GM21619 (cell line): ENCODE results near the gene DPM3.
"Not testable (repeated sequence)": the region's sequence is repeated elsewhere in the genome, so short reads cannot be mapped to it uniquely, and the experiment has no call there.

ENCODE experiments used
- ATAC-seq: cut with Tn5 transposase; IDR thresholded peaks from one replicate; pipeline ENCODE4 v1.9.1; 2021; ENCODE audit not compliant: unreplicated experiment

Gene DPM3

DNA sequence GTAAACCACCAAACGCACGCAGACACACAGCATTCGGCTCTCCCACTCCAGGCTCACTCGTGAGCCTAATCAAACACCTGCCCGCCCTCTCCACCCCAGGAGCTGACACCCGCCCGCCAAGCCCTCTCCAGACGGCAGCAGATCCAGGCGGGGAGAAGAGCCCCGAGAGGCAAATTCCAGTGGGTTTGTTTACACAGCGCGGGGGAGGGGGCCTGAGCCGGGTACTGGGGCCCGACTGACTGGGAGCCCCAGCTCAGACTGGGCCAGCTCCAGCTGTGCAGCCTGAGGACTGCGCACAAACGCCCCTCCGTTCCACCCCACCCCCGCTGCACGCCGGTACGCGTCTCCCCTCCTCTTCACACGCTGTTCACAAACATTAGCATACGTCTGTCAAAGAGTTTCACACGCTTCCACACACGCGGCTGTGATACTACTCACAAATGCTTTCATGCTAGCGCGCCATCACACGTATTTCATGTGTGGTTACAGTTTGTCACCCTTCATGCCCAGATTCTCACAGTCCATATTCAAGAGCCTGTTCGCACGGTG lies 13.7 kb downstream of the DPM3 start:
- no peak for ATAC-seq

DNA sequence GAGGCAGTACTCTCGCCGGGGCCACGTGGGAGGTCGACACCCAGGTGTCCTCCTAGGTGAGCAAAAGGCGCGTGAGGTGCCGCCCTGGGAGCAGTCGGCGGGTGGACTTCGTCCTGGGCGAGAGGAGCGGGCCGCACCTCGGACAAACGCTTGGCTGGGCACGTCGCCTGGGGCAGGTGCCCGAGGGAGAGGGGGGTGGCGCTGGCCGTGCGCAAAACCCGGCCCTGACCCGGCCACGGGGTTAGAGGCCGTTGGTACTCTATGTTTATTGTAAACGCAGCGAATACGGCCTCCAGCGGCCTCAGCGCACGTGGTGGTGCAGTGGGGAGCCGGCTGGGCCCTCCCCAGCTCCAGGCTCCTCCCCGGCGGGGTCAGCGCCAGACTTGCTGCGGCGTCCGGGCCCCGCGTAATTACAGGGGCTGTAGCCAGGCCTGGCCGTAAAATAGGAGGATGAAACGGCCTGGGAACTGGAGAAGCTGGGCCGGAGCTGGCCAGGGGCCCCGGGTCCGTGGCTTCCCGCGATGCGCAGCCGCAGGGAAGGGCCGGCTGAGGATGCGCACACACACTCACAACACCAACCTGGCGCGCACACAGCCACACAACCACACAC lies 14.3 kb downstream of the DPM3 start:
- no peak for ATAC-seq

GRCh38 chr1:155125511-155125945 lies 14.8 kb downstream of the DPM3 start:
- no peak for ATAC-seq

- no peak for ATAC-seq
These were observed 15.5 kb downstream of the DPM3 start for GRCh38 chr1:155124503-155125463.

DNA sequence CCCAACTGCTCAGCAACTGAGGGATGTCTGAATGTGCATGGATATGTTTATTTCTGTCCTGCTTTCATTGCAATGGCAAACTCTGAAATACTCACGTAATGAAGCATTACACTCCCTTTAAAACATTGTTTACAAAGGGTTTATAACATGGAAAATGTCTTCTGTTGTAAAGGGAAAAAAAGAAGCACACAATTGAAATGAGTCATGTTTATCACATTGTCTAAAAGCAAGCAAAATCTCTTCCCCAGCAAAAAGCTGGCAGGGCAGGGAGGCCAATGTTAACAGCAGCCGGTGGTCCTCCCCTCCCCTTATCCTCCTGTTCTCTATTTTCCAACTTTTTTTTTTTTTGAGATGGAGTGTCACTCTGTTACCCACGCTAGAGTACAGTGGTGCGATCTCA lies 16.5 kb downstream of the DPM3 start:
- ATAC-seq, result no peak

DNA sequence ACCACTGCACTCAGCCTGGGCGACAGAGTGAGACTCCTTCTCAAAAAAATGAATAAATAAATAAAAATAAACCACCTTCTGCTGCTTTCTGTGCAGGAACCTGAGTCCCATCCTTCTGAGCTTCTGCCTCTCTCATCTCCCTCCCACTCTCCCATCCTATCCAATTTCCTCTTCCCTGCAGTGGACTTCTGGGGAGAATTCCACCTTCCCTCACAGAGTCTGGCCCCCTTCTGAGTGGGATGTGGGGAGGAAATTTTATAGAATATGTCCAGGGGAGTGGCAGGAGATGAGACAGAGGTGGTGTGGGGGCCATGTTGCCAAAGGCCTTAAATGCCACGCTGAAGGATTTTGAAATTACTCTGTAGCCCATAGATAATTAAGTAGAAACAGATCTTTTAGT lies 18.0 kb downstream of the DPM3 start:
- no peak for ATAC-seq

GRCh38 chr1:155121249-155121648 lies 19.1 kb downstream of the DPM3 start:
- no peak for ATAC-seq

- ATAC-seq, result no peak
These were observed 20.1 kb downstream of the DPM3 start for GRCh38 chr1:155120253-155120652.

DNA sequence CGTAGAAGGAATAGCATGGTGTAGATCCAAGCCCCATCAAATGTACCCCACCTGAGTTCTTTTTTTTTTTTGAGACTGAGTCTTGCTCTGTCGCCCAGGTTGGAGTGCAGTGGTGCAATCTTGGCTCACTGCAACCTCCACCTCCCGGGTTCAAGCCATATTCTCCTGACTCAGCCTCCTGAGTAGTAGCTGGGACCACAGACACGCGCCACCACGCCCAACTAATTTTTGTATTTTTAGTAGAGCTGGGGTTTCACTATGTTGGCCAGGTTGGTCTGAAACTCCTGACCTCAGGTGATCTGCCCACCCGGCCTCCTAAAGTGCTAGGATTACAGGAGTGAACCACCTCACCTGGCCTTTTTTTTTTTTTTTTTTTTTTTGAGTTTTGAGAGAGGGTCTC lies 22.2 kb downstream of the DPM3 start:
- not testable (repeated sequence) for ATAC-seq

DNA sequence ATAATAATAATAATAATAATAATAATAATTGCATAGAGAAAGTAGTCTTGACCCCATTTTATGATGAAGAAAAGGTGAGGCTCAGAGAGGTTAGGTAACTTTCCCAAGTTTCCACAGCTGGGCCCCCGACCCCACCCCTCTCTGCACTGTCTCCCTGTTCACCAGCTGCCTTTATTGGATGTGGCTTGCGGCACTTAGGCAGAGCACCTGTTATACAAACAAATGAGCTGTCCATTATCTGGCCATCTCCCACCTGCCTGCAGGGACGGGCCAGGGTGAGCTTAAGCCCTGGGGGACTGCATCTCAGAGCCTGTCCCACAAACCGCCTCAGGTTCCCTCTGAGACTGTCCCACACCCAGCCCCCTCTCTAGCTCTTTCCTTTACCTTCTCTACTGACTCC lies 22.7 kb downstream of the DPM3 start:
- no peak for ATAC-seq

- no peak for ATAC-seq
These were observed 24.1 kb downstream of the DPM3 start for GRCh38 chr1:155116113-155116764.

GRCh38 chr1:155113450-155113980 lies 26.8 kb downstream of the DPM3 start:
- no peak for ATAC-seq

DNA sequence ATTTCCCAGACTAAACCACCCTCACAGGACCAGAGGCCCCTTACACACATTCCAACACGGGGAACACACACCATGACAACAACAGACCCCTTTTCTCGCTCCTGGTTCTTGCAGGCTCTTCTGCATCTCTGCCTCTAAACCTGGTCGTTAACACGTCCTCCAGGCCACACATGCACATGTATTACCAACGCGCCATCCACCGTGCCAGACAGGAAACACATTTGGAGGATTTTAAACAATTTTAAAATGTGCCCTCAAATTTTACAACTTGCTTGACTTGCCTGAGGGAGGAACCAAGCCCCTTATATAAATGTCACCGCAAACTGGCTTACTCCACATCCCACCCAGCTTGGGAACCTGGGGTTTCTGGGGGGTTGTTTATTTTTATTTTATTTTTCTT lies 29.5 kb downstream of the DPM3 start:
- ATAC-seq, result no peak

DNA sequence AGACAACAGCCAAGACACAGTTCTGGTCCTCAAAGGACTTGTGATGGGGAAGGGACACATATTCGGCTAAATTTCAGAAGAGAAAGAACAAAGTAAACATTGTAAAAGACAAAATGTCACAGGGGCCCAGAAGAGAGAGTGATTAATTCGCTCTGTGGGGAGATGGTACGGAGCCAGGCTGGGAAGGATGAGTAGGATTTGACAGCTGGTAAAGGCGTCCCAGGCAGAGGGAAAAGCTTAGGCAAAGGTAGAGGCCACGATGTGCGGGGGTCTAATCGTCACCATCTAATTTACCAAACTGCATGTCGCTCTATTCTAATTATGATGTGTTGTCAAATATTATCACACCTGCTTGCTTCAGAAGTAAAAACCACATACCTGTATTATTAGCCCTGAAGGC lies 29.9 kb downstream of the DPM3 start:
- no peak for ATAC-seq

- ATAC-seq, result no peak
These were observed 32.0 kb downstream of the DPM3 start for GRCh38 chr1:155108296-155108695.

GRCh38 chr1:155107309-155108264 lies 32.7 kb downstream of the DPM3 start:
- ATAC-seq, result no peak

DNA sequence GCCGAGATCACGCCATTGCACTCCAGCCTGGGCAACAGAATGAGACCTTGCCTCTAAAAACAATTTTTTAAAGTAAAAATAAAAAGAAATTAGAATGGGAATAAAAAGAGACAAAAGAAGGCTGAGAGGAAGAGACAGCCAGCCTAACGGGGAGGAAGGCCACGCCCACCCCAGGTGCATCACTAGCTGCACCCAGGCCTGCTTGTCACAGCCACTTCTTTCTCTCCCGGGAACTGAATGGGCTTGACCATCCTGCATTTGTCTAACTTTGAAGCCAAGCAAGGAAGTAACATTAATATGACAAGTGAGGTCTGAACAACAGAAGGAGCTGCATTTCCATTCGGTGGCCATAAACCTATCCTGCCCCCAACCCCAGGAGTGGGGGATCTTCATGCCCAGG lies 33.5 kb downstream of the DPM3 start:
- ATAC-seq, result no peak

- ATAC-seq, result no peak
These were observed 34.7 kb downstream of the DPM3 start for GRCh38 chr1:155105604-155106011.

GRCh38 chr1:155104605-155105534 lies 35.5 kb downstream of the DPM3 start:
- no peak for ATAC-seq
